AG04450 (cell line): ENCODE results near the gene PAPOLG. TPM values are rescaled to one million over a fixed set of nuclear protein-coding genes. Genes with fewer than 3 reads are reported as not detected.

Experiments
- CTCF ChIA-PET: fragments of 300-600, 350-600 bp; formaldehyde crosslinking; extraction: SDS; loops from one replicate; lab custom pipeline; 2022; ENCODE audit warnings: antibody characterized with exemption, inconsistent platforms; lab: Charles Lee
- POLR2A ChIA-PET: fragments of 350-600 bp; formaldehyde crosslinking; extraction: SDS; loops from one replicate; lab custom pipeline; 2021; ENCODE audit warnings: antibody characterized with exemption, inconsistent platforms; lab: Yijun Ruan, JAX
- DNase-seq: peaks from one replicate; pipeline ENCODE4 v3.0.0-alpha.2; 2011; ENCODE audit warnings: low read depth, low spot score
- H3K27ac ChIP-seq: one replicate; pipeline ENCODE4 v1.5.1; 2012; ENCODE audit warnings: low read depth, low read length, control low read depth
- H3K27me3 ChIP-seq: one replicate; pipeline ENCODE4 v1.6.0; 2012; ENCODE audit warnings: low read length; ENCODE audit not compliant: control insufficient read depth, insufficient read depth
- H3K4me3 ChIP-seq: 2 replicates; pipeline ENCODE4 v1.5.1; 2011; ENCODE audit warnings: mild to moderate bottlenecking, low read depth, low read length, control low read depth
- H3K9me3 ChIP-seq: 2 replicates; pipeline ENCODE4 v1.5.1; 2012; ENCODE audit warnings: low read length; ENCODE audit not compliant: control insufficient read depth, insufficient read depth
- CTCF ChIP-seq: IDR thresholded peaks from 2 replicates; pipeline ENCODE4 v1.5.1; 2011; ENCODE audit warnings: low read depth, low read length, control low read depth, inconsistent platforms
- polyA plus RNA-seq: library from polyadenylated mRNA; depleted of rRNA; stranded (reverse); fragments of >200 nt; gene quantifications from 2 replicates; pipeline ENCODE4 v1.2.3, GENCODE V29; 2011

The PAPOLG gene
- polyA plus RNA-seq, 1 experiment: 15.3 TPM

GRCh38 chr2:60838481-60838880, 82.4 kb downstream of the PAPOLG start:
- Histone ChIP-seq H3K27ac (no peak overlapping the region), H3K9me3 (no peaks in the 10 kb centered on the region), H3K27me3 (peaks cover 15% of the 10 kb centered on the region), H3K4me3 (no peak overlapping the region)
- CTCF ChIA-PET: no interaction called here
- POLR2A ChIA-PET: interaction anchor here (0.6 kb wide), 1 partner anchor 14 kb away, joined by 6 read pairs; no protein-coding TSS in a partner anchor
- no peak for TF ChIP-seq CTCF
- DNase-seq: no peak

DNA sequence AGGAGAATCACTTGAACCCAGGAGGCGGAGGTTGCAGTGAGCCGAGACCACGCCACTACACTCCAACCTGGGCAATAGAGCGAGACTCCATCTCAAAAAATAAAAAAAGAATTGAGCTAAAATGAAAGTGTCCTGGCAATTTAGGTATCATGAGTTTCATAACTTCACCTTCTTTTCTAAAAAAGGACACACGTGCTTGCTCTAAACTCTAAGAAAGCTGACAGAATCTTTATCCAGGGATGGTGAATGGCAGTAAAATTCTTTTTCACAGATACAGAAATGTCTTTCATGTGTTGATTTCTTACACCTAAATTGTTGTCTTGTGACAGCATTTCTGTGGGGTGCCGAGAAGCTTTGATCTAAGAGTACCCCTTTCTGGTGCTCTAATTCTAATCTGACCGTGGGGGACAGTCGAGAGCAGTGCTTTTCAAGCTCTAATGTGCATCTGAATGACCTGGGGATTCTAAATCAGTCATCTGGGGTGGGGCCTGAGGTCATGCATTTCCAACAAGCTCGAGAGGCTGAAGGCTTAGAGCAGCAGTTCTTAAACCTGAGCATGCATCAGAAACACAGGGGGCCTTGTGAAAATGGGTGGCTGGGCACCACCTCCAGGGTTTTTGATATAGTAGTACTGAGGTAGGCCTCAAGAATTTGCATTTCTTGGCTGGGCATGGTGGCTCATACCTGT, 83.2 kb downstream of the PAPOLG start:
- Histone ChIP-seq H3K27ac (no peak overlapping the region), H3K9me3 (no peaks in the 10 kb centered on the region), H3K27me3 (peaks cover 15% of the 10 kb centered on the region), H3K4me3 (no peak overlapping the region)
- TF ChIP-seq CTCF: no peak
- DNase-seq: no peak
- ChIA-PET POLR2A (interaction anchor here (0.6 kb wide), 1 partner anchor 15 kb away, joined by 6 read pairs; no protein-coding TSS in a partner anchor), CTCF (no interaction called here)

GRCh38 chr2:60840880-60841279, 84.8 kb downstream of the PAPOLG start:
- CTCF ChIA-PET: no interaction called here
- POLR2A ChIA-PET: no interaction called here
- Histone ChIP-seq H3K4me3 (no peak overlapping the region), H3K27ac (no peak overlapping the region), H3K9me3 (no peaks in the 10 kb centered on the region), H3K27me3 (peaks cover 1% of the 10 kb centered on the region)
- TF ChIP-seq CTCF: no peak
- DNase-seq: no peak

- no peak for DNase-seq
- no peak overlapping the region for H3K27ac ChIP-seq
- ChIA-PET CTCF (no interaction called here), POLR2A (no interaction called here)
- no peaks in the 10 kb centered on the region for H3K27me3 ChIP-seq
- no peak overlapping the region for H3K4me3 ChIP-seq
- no peaks in the 10 kb centered on the region for H3K9me3 ChIP-seq
- no peak for TF ChIP-seq CTCF
Measured at GRCh38 chr2:60843006-60843405, 86.9 kb downstream of the PAPOLG start.

DNA sequence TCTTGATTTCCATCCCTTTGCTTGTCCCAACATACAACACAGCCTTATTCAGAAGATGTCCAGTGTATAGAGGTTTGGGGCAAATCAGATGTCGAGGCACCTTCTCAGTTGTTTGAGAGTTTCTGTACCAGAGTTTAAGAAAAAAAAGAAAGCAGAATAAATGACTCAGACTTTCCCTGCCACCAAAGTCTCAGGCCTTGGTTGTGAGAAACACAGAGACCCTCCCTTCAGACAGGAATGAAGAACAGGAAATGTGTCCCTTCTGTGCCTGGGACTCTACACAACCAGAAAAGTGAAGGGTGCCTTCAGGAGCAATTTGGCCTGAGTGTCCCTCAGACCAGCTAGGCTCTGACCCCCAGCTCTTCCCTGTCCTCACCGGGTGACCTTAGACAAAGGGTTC, 88.0 kb downstream of the PAPOLG start:
- DNase-seq: no peak
- no peaks in the 10 kb centered on the region for H3K27me3 ChIP-seq
- no peak overlapping the region for H3K27ac ChIP-seq
- ChIA-PET CTCF (no interaction called here), POLR2A (no interaction called here)
- H3K9me3 ChIP-seq: no peaks in the 10 kb centered on the region
- no peak for TF ChIP-seq CTCF
- H3K4me3 ChIP-seq: no peak overlapping the region
